Parathyroid adenoma (tissue), 2 donors: ENCODE measurements around the gene ZFHX3.
"Not testable (repeated sequence)": the region's sequence is repeated elsewhere in the genome, so short reads cannot be mapped to it uniquely, and the experiment has no call there.

Source experiments
- H2AFZ ChIP-seq: fragments of 300-600 bp; sonication (generic); one replicate; pipeline ENCODE4 v1.7.0; 2017; ENCODE audit warnings: antibody characterized with exemption, mild to moderate bottlenecking
- H3K27ac ChIP-seq: fragments of 300-600 bp; sonication (generic); one replicate; pipeline ENCODE4 v1.7.0; 2017
- H3K27me3 ChIP-seq: fragments of 300-600 bp; sonication (generic); one replicate; pipeline ENCODE4 v1.7.0; 2017; ENCODE audit warnings: low read length; ENCODE audit not compliant: control insufficient read depth, insufficient read depth
- H3K36me3 ChIP-seq: fragments of 300-600 bp; sonication (generic); one replicate; pipeline ENCODE4 v1.7.0; 2017; ENCODE audit warnings: low read length; ENCODE audit not compliant: control insufficient read depth, insufficient read depth
- H3K4me1 ChIP-seq: fragments of 300-600 bp; sonication (generic); one replicate; pipeline ENCODE4 v1.7.0; 2017; ENCODE audit warnings: control low read depth
- H3K4me2 ChIP-seq: fragments of 300-600 bp; sonication (generic); one replicate; pipeline ENCODE4 v1.7.0; 2017; ENCODE audit warnings: low read length
- H3K4me3 ChIP-seq: fragments of 300-600 bp; sonication (generic); one replicate; pipeline ENCODE4 v1.7.0; 2017; ENCODE audit warnings: low read depth, low read length
- H3K79me2 ChIP-seq: fragments of 300-600 bp; sonication (generic); one replicate; pipeline ENCODE4 v1.7.0; 2017; ENCODE audit warnings: control low read depth
- H3K9ac ChIP-seq: fragments of 300-600 bp; sonication (generic); one replicate; pipeline ENCODE4 v1.7.0; 2017; ENCODE audit warnings: mild to moderate bottlenecking
- H3K9me3 ChIP-seq: fragments of 300-600 bp; sonication (generic); one replicate; pipeline ENCODE4 v1.7.0; 2017; ENCODE audit warnings: low read length; ENCODE audit not compliant: control insufficient read depth
- CTCF ChIP-seq: fragments of 300-600 bp; sonication (generic); IDR thresholded peaks from one replicate; pipeline ENCODE4 v1.7.0; 2017; ENCODE audit warnings: antibody characterized with exemption, mild to moderate bottlenecking
- donor health status: primary hyperparathyroidism.

Gene ZFHX3

GRCh38 chr16:72991211-72991610 lies 56.7 kb downstream of the ZFHX3 start:
- Histone ChIP-seq H3K79me2 (peaks cover 67% of the 10 kb centered on the region), H3K4me1 (peaks cover 85% of the 10 kb centered on the region), H3K4me2 (no peak overlapping the region), H3K9ac (no peak overlapping the region), H3K36me3 (no peaks in the 10 kb centered on the region), H3K4me3 (no peak overlapping the region), H3K27me3 (no peaks in the 10 kb centered on the region), H3K27ac (peak overlapping the region; percentile 99), H2AFZ (no peak overlapping the region), H3K9me3 (no peaks in the 10 kb centered on the region)
- TF ChIP-seq CTCF: no peak

- H3K79me2 ChIP-seq: peaks cover 69% of the 10 kb centered on the region
- H3K4me2 ChIP-seq: peak overlapping the region; percentile 52
- peak overlapping the region; percentile 30 for H2AFZ ChIP-seq
- H3K9me3 ChIP-seq: no peaks in the 10 kb centered on the region
- no peak overlapping the region for H3K9ac ChIP-seq
- H3K4me3 ChIP-seq: peak overlapping the region; percentile 20
- no peak for TF ChIP-seq CTCF
- no peaks in the 10 kb centered on the region for H3K27me3 ChIP-seq
- H3K4me1 ChIP-seq: peaks cover 86% of the 10 kb centered on the region
- H3K27ac ChIP-seq: peak overlapping the region; percentile 99
- no peaks in the 10 kb centered on the region for H3K36me3 ChIP-seq
Measured at GRCh38 chr16:72990571-72990970, 57.4 kb downstream of the ZFHX3 start.

- Histone ChIP-seq H3K27ac (peak overlapping the region; percentile 99), H3K36me3 (no peaks in the 10 kb centered on the region), H3K9ac (peak overlapping the region; percentile 31), H2AFZ (peak overlapping the region; percentile 30), H3K4me3 (peak overlapping the region; percentile 20), H3K79me2 (peaks cover 69% of the 10 kb centered on the region), H3K27me3 (no peaks in the 10 kb centered on the region), H3K4me1 (peaks cover 87% of the 10 kb centered on the region), H3K9me3 (no peaks in the 10 kb centered on the region), H3K4me2 (peak overlapping the region; percentile 52)
- TF ChIP-seq CTCF: no peak
Measured at GRCh38 chr16:72989579-72990551, 58.1 kb downstream of the ZFHX3 start.

GRCh38 chr16:72989203-72989578 lies 58.7 kb downstream of the ZFHX3 start:
- H2AFZ ChIP-seq, H3K36me3 ChIP-seq, H3K27me3 ChIP-seq, H3K9me3 ChIP-seq, H3K9ac ChIP-seq: not testable (repeated sequence)
- H3K4me3 ChIP-seq: peak overlapping the region; percentile 20
- peak overlapping the region; percentile 52 for H3K4me2 ChIP-seq
- H3K4me1 ChIP-seq: peaks cover 85% of the 10 kb centered on the region
- H3K79me2 ChIP-seq: peaks cover 63% of the 10 kb centered on the region
- peak overlapping the region; percentile 99 for H3K27ac ChIP-seq

- Histone ChIP-seq H3K27me3 (no peaks in the 10 kb centered on the region), H3K27ac (peak overlapping the region; percentile 99), H3K4me3 (no peak overlapping the region), H3K4me2 (no peak overlapping the region), H3K36me3 (no peaks in the 10 kb centered on the region), H2AFZ (no peak overlapping the region), H3K79me2 (peaks cover 57% of the 10 kb centered on the region), H3K4me1 (peaks cover 90% of the 10 kb centered on the region), H3K9ac (no peak overlapping the region), H3K9me3 (no peaks in the 10 kb centered on the region)
- TF ChIP-seq CTCF: no peak
Measured at GRCh38 chr16:72988569-72988968, 59.4 kb downstream of the ZFHX3 start.
